GM04503 (cell line): ENCODE results near the gene CLDN5.
A peak's percentile ranks its signal among the peaks of the same experiment; 100 is the strongest.
"Not testable (repeated sequence)": the region's sequence is repeated elsewhere in the genome, so short reads cannot be mapped to it uniquely, and the experiment has no call there.

Experiments used
- DNase-seq: peaks from one replicate; pipeline ENCODE4 v3.0.0-alpha.2; 2012; ENCODE audit warnings: low read depth

Gene CLDN5

GRCh38 chr22:19524170-19525115, at the start of gene CLDN5:
CLDN5 (minus strand) TSS chr22:19524410; CDS start chr22:19524255, 155 bp downstream.
- DNase-seq, result no peak

DNA sequence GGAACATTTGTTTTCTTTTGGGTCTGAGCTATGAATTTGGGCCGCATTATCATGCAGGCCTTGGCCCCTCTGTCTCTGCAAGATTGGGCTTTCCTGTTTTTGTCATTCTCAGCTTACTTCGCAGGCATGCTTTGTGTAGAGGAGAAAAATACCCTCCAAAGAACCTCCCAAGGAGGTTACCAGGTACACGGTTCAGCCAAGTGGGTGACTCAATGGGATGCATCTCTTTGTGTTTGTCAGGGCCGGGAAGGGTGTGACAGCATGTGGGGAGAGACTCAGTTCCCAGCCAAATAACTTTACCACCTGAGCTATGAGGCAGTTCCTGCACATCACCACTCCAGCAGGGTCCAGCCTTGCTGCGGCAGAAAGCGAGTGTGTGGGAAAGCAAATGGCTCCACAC, 47.8 kb upstream of the CLDN5 start:
- DNase-seq, result no peak

DNA sequence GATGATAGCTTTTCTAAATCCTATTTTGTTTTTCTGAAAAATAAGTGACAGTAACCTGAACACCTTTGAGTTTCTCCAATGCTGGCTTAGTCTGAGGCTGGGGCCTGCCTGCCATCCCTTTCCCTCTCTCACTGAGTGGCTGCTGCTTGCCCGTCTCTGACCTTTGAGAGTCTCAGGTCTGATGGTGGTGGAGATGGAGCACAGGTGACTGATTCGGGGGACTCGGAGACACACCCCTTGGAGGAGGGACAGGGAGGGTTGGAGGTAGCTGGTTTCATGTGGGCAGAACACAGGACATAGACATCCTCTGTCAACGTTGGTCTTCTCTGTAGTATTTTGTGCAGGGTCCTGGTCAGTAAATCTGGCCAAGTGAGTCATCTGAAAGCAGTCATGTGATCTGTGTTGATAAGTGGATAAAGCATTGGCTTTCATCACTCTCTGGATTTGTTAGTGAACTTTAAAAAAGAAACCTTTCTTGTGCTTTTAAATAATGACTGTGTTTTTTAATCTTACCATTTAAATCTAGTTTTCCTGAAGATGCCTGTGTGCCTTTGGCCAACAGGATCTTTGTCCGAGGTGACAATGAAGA, 47.1 kb upstream of the CLDN5 start:
- DNase-seq, result no peak

- DNase-seq, result no peak
These were observed 45.8 kb upstream of the CLDN5 start for GRCh38 chr22:19569976-19570375.

GRCh38 chr22:19569276-19569640, 45.0 kb upstream of the CLDN5 start:
- no peak for DNase-seq

DNA sequence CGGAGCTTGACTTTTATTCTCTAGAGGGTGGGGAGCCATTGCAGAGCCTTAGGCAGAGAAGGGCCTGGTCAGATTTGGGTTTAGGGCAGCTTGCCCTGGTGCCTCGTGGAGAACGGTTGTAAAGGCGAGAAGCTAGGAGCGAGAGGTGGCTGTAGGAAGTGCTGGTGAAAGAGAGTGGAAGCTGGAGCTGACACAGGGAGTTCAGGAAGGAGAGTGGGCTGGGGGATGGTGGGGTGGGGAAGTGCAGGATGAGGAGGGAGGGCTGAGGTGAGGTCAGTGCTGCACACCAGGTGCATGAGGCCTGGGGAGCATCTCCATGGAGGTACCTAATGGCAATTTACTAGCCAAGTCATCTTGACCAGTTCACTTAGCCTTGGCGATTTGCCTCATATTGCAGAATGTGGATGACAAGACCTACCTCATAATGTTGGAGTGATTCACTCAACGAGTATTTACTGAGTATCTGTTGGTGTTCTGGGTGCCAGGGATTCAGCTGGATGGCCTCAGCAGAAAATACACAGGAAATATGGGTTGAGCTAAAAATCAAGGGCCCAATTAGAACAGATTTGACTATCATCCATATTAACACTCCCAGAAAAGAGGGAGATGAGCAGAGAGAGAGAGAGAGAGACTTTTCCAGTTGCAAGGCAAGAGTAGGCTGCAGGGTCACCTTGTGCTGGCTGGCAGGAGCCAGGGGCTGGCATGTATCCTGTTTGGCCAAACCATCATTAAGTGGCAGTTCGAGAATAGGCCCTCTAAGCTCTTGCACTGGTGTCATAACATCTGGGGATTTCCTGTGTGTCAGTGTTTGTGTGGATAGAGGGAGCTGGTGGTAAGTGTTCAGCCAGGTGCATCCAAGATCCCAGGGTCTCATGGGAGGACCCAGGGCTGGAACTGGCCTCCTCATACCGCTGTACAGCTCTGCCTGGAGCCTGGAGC, 44.4 kb upstream of the CLDN5 start:
- peak; percentile 90 for DNase-seq

- DNase-seq, result no peak
These were observed 43.2 kb upstream of the CLDN5 start for GRCh38 chr22:19567157-19568009.

DNA sequence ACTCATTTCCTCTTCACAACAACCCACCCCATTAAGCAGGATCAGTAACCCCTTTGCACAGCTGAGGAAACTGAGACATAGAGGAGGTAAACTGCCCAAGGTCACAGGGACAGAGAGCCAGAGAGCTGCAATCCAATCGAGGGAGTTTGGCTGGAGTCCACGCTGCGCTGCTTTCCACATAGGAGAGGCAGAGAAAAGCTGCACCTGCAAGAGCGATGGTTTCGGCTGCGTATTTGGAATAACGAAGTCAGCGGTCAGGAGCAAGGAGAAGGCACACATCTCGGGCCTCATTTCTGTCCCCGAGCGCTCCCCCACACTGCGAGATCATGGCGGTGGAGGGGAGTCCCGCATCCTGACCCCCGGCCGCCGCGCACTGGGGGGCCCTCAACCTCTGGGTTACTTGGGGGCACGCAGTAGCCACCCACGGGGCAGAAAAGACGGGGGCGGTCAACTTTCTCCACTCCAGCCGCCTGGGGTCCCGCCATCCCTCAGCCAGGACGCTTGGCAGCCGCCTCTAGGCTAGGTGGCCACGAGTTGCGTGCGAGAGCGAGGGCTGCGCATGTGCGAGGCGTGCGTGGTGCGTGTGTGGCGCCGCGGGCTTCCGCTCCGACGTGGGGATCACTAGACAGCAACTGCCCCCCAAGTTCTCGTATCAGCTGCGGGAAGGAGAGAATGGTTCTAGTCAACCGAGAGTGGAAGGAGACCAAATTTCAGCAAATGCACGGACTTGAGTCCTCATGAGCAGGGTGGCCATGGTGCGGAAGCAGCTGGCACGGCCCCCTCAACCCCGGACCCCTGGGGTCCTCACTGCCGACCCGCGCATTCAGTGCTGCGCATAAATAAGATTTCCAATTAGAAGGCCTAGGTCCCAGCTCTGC, 42.3 kb upstream of the CLDN5 start:
- DNase-seq, result no peak

DNA sequence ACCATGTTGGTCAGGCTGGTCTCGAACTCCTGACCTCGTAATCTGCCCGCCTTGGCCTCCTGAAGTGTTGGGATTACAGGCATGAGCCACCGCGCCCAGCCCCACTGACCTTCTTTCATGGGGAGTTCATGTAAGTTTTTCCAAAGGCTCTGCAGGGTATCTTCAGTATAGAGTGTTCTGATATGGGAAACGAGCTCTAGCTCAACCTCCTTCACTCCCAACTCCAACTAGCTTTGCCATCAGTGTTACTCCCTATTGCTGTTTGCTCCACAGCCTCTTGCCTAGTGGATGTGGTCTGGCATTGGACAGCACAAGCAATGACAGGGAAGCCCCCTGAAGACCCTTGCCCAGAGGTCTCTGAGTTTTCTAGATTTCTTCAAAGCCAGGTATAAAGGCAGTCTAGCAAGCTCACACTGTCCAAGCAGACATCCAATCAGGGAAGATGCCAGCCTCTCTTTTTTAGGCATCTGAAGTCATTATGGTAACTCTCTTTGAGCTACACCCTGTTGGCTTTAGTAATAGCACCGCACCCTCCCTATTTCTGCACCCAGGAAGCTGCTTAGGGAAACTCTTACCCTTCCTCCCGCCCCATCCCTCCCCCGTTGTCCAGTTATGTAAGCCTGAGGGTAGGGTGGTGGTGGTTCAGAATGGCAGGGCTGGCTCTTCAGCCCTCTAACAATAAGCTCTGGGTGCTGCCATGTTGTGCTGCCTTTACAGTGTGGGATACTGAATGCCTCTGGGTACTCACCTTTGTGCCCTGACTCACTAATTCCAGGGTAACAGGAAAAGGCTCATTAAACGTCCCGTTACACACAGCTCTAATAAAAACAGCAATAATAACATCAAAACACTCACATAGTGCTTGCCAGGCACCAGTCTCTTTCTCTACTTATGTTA, 41.4 kb upstream of the CLDN5 start:
- DNase-seq, result no peak

- no peak for DNase-seq
These were observed 35.7 kb upstream of the CLDN5 start for GRCh38 chr22:19559956-19560355.

GRCh38 chr22:19559324-19559811, 35.2 kb upstream of the CLDN5 start:
- no peak for DNase-seq

DNA sequence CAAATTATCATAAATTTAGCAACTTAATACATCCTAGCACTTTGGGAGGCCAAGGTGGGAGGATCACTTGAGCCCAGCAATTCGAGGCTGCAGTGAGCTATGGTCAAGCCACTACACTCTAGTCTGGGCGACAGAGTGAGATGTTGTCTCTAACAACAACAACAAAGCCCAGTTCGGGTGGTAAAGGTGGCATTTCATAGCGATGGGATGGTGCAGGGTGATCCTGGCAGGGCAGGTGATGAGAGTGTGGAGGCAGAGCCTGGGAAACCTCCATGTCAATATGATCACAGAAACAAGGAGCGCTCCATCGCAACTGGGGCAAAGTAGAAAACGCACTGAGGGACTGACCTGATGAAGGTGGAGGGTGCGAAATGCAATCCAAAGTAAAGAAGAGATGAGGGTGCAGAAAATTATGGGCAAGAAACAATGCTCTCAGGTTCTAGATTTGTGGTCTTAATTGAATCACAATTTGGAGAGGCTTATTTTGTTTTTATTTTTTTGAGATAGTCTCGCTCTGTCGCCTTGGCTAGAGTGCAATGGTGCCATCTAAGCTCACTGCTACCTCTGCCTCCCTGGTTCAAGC, 32.8 kb upstream of the CLDN5 start:
- no peak for DNase-seq

DNA sequence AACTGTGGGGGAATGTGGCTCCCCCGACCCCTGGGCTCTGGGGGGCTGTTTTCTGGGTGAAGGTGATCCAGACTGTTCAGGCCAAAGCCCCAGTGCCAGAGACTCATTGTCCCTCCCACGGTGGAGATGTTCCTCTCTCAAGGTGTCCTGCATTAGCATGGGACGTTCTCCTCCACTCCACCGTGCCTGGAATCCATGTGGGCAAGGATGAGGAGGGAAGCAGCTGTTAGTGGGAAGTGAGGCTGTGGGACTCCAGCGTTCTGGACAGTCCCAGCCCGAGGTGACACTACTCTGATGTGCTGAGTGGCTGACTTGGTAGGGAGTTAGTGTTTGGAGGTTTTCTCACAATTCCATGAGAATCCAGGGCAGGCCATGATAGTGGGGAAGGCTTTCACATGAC, 31.4 kb upstream of the CLDN5 start:
- DNase-seq, result no peak

DNA sequence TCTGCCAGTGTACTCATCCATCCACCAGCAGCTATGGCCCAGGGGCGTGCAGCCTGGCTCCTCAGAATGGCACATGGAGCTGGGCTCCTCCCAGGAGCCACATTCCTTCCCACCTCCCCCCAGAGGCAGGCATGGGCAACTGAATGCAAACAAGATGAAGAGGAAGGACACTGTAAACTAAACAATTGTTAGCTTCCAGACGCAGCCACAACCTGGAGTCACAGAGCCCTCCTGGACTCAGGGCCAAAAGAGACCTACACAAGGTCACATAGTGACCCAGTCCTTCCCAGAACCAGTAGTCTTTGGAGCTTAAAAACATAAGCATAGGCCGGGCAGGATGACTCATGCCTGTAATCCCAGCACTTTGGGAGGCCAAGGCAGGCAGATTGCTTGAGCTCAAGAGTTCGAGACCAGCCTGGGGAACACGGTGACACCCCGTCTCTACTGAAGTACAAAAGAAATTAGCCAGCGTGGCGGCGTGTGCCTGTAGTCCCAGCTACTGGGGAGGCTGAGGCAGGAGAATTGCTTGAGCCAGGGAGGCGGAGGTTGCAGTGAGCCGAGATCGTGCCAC, 30.7 kb upstream of the CLDN5 start:
- no peak for DNase-seq

- DNase-seq, result no peak
These were observed 29.0 kb upstream of the CLDN5 start for GRCh38 chr22:19553201-19553600.

DNA sequence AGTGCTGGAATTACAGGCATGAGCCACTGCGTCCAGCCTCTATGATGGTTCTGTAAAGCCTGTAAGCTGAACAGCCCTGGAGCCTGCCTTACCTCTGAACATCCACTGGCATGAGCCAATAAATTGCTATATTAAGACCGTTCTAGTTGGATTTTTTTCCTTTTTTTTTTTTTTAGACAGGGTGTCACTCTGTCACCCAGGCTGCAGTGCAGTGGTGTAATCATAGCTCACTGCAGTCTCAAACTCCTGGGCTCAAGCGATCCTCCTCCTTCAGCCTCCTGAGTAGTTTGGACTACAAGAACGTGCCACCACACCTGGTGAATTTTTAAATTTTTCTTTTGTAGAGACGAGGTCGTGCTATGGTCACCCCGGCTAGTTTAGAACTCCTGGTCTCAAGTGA, 26.2 kb upstream of the CLDN5 start:
- DNase-seq, result no peak

DNA sequence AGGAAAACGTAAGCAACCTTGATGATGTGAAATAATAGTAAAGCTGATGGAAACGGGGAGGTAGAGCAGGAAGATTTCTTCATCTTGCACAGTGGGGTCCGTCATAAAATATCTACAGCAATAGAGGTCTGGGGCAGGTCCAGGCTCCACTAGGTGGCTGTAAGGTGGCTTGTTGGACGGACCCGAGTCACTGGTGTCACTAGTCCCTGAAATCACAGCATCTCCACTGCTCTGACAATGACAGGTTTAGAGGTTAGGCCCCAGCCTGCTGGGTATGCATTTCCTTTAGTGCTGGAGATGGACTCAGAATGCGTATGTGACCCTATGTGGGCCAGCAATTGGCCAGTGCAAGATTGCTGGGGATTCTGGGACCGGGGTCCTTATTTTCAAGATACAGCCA, 25.2 kb upstream of the CLDN5 start:
- DNase-seq, result no peak

DNA sequence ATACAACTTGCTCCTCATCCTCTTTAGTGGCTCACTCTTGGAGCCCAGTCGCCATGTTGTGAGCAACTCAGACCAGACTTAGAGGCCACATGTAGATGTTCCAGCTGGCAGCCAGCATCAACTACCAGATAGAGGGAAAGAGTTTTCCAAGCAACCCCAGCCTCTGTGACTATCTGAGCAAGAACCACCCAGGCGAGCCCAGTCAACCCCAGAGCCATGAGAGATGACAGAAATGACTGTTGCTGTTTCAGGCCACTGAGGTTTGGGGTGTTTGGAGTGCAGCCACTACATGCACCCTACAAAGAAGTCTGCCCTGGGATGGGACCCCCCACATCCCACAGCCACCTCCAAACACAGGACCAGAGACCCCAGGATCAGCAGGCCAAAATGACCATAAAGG, 24.8 kb upstream of the CLDN5 start:
- no peak for DNase-seq

- not testable (repeated sequence) for DNase-seq
These were observed 24.2 kb upstream of the CLDN5 start for GRCh38 chr22:19548427-19548826.
